Aorta (tissue), 5 donors: ENCODE results near the gene THBS4. TPM values are rescaled to one million over a fixed set of nuclear protein-coding genes. Genes with fewer than 3 reads are reported as not detected.

ENCODE experiments used
- ATAC-seq: fragments of 200-7000 bp; cut with Tn5 transposase; one replicate; pipeline ENCODE4 v1.9.1; 2022; ENCODE audit warnings: moderate library complexity; ENCODE audit not compliant: low FRiP score
- DNase-seq, 2 donors: peaks; one replicate each; pipeline ENCODE4 v3.0.0-alpha.2; 2020
- H3K27ac ChIP-seq, 2 donors: one replicate each; pipeline ENCODE4 v1.5.1; 2013; ENCODE audit warnings: low read length in 2 of 2, mild to moderate bottlenecking in 2 of 2, moderate library complexity in 2 of 2, control low read depth in 1 of 2, inconsistent platforms in 1 of 2, low read depth in 1 of 2
- H3K27me3 ChIP-seq, 2 donors: one replicate each; pipeline ENCODE4 v1.6.1; 2013; ENCODE audit warnings: control low read depth in 1 of 2, low read length in 1 of 2, mild to moderate bottlenecking in 1 of 2, moderate library complexity in 1 of 2; ENCODE audit not compliant: insufficient read depth in 2 of 2, control insufficient read depth in 1 of 2
- H3K36me3 ChIP-seq, 2 donors: one replicate each; pipeline ENCODE4 v1.6.1; 2013; ENCODE audit warnings: control low read depth in 1 of 2, low read length in 1 of 2, mild to moderate bottlenecking in 1 of 2; ENCODE audit not compliant: insufficient read depth in 2 of 2, control insufficient read depth in 1 of 2
- H3K4me1 ChIP-seq, 2 donors: one replicate each; pipeline ENCODE4 v1.6.1; 2013; ENCODE audit warnings: low read length in 2 of 2, control low read depth in 1 of 2, mild to moderate bottlenecking in 1 of 2, moderate library complexity in 1 of 2; ENCODE audit not compliant: insufficient read depth in 2 of 2, control insufficient read depth in 1 of 2
- H3K4me3 ChIP-seq, 2 donors: one replicate each; pipeline ENCODE4 v1.5.1; 2013; ENCODE audit warnings: low read length in 2 of 2, control low read depth in 1 of 2, mild to moderate bottlenecking in 1 of 2
- H3K9me3 ChIP-seq: one replicate; pipeline ENCODE4 v1.6.1; 2013; ENCODE audit warnings: mild to moderate bottlenecking, low read length; ENCODE audit not compliant: control insufficient read depth
- WGBS, 2 donors: extraction: QIAGEN DNeasy Blood & Tissue Kit; methylation state at CpG; one replicate each; pipeline ENCODE4 v1.1.7; 2013; 5-methylcytosine and 5-hydroxymethylcytosine counted together
- intact Hi-C, 2 donors: fragments of 100-400 bp; cut with DNase I; formaldehyde crosslinking; loops; one replicate each; pipeline versions ENCODE4 v1.14.2 to v1.15.0; 2022
- polyA plus RNA-seq, 2 donors: library from polyadenylated mRNA; stranded (reverse); fragments of 200-250 nt; gene quantifications; one replicate each; pipeline ENCODE4 v1.2.3, GENCODE V29; 2013
- total RNA-seq, 2 donors: library from RNA; stranded (reverse); fragmentation: NEBNext Ultra II Directional; extraction: Animal tissue kit (Norgen Biotek cat#: 25700); gene quantifications; one replicate each; pipeline ENCODE4 v1.2.1, GENCODE V29; 2021
- donor health status: healthy with polysubstance abuse.
- donor health status: Bipolar disorder and iron deficiency.
- donor health status: DM: no; HTN: no; CAD: no.
- donor health status: DM: no; HTN: no; CAD: no.
- donor health status: DM: yes; HTN: yes; CAD: no.

THBS4 gene
- total and polyA plus RNA-seq, 4 donors, result 0.36 to 23.6 (median 2.9) TPM; not detected in 1

DNA sequence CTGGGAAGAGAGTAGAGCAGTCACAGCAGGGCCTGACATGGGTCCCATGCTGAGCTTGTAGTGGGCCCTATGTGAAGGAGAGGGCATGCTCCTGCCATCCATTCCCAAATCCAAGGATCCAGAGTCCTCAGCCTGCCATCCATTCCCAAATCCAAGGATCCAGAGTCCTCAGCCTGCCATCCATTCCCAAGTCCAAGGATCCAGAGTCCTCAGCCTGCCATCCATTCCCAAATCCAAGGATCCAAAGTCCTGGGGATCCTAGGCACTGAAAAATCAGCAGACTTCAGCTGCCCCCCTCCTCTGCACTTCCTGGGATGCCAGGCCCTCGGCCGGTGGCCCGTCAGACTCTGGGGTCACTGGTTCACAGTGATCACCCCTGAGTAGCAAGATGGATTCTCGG lies 33.6 kb downstream of the THBS4 start:
- no peaks in the 10 kb centered on the region for H3K9me3 ChIP-seq
- no peaks in the 10 kb centered on the region for H3K36me3 ChIP-seq
- no peak overlapping the region for H3K4me3 ChIP-seq
- H3K27ac ChIP-seq, result no peak overlapping the region
- ATAC-seq (no peak), DNase-seq (no peak)
- H3K4me1 ChIP-seq, result peaks cover 0 to 2% of the 10 kb centered on the region in 2 donors
- WGBS, 2 donors, result 84% methylated on average over 4 of the region's 4 CpGs
- no peaks in the 10 kb centered on the region for H3K27me3 ChIP-seq
- intact Hi-C loops, result no loop called here

DNA sequence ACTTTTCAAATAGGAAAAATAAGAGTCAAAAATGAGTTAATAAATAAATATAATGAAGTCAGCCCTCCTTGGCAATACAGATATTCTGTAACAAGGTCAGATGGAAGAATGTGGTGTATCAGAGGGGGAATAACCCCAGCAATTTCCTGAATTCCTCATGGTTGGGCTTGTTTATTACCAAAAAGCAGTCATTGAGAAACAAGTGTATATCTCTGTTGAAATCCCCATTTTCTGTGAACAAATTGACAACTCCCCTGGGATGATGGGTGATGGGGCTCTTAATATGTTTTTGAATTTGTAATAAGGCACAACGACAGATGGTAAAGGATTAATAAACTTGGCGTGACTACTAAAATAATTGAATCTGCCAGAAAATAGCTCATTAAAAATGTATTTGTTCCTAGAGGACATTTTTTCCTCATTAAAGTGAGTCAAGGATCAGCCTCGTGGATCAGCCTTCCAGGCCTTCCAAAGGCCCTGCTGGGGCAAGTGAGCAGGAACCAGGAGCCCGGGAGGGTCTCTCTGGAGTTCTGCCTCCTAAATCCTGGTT lies 34.2 kb downstream of the THBS4 start:
- Histone ChIP-seq H3K9me3 (no peaks in the 10 kb centered on the region), H3K27me3 (no peaks in the 10 kb centered on the region), H3K4me1 (no peaks in the 10 kb centered on the region), H3K36me3 (no peaks in the 10 kb centered on the region), H3K4me3 (no peak overlapping the region), H3K27ac (no peak overlapping the region)
- intact Hi-C loops, result no loop called here
- ATAC-seq, result no peak
- WGBS, 2 donors, result 76 to 79% methylated on average over 4 of the region's 4 CpGs
- DNase-seq, result no peak

DNA sequence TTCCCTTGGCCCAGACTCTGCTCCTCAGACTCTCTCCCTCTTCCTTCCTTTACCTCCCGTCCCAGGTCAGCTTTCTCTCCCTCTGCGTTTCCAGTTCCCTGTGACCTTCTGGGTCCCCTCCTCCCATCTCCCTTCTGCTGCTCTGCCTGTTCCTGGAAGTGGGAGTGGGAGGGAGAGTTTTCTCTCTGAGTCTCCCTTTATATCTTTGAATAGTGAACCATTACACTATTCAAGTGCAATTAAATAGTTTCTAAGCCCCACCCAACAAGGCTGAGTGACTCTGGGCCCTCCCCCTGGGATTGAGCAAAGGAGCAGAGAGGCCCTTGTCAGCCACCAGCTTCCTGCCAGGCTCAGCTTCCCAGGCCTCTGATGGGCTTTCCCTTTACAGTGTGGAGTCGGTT lies 34.8 kb downstream of the THBS4 start:
- WGBS, 2 donors, result 39 to 61% methylated on average over 3 of the region's 3 CpGs
- DNase-seq (no peak), ATAC-seq (no peak)
- Histone ChIP-seq H3K36me3 (no peaks in the 10 kb centered on the region), H3K4me1 (no peaks in the 10 kb centered on the region), H3K9me3 (no peaks in the 10 kb centered on the region), H3K27ac (no peak overlapping the region), H3K4me3 (no peak overlapping the region), H3K27me3 (no peaks in the 10 kb centered on the region)
- intact Hi-C loops, result no loop called here

GRCh38 chr5:80070338-80071056 lies 35.3 kb downstream of the THBS4 start:
- no peaks in the 10 kb centered on the region for H3K4me1 ChIP-seq
- no peak overlapping the region for H3K27ac ChIP-seq
- DNase-seq (no peak), ATAC-seq (no peak)
- no peak overlapping the region for H3K4me3 ChIP-seq
- H3K36me3 ChIP-seq, result no peaks in the 10 kb centered on the region
- intact Hi-C loops, result no loop called here
- WGBS, 2 donors, result 82 to 86% methylated on average over 10 of the region's 10 CpGs
- H3K27me3 ChIP-seq, result no peaks in the 10 kb centered on the region
- no peaks in the 10 kb centered on the region for H3K9me3 ChIP-seq

DNA sequence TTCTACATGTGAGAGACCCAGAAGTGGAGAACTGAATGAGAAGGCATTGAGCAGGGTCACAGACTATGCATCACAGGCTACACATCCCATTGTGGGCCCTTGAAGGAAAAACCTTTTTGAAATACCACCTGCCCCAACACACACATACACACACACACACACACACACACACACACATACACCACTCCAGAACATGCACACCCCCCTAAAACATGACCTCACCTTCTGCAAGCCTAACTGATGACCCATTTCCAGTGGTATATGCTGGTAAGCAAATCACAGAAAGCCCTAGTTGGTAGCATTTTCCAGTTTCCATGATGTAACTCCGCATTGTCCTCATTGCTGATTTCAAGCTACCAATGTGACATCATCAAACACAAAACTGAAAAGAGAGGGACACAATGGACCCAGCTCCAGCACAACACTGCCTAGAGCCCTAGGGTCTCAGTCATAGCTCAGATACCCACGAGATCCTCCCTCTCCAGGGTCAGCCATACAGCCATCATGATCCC lies 36.4 kb downstream of the THBS4 start:
- H3K4me1 ChIP-seq, result no peaks in the 10 kb centered on the region
- H3K27me3 ChIP-seq, result no peaks in the 10 kb centered on the region
- no peak for DNase-seq
- WGBS, 2 donors, result 82 to 91% methylated on average over 2 of the region's 2 CpGs
- H3K4me3 ChIP-seq, result no peak overlapping the region
- H3K36me3 ChIP-seq, result no peaks in the 10 kb centered on the region
- no peaks in the 10 kb centered on the region for H3K9me3 ChIP-seq
- H3K27ac ChIP-seq, result no peak overlapping the region
- intact Hi-C loops, result no loop called here
- no peak for ATAC-seq

DNA sequence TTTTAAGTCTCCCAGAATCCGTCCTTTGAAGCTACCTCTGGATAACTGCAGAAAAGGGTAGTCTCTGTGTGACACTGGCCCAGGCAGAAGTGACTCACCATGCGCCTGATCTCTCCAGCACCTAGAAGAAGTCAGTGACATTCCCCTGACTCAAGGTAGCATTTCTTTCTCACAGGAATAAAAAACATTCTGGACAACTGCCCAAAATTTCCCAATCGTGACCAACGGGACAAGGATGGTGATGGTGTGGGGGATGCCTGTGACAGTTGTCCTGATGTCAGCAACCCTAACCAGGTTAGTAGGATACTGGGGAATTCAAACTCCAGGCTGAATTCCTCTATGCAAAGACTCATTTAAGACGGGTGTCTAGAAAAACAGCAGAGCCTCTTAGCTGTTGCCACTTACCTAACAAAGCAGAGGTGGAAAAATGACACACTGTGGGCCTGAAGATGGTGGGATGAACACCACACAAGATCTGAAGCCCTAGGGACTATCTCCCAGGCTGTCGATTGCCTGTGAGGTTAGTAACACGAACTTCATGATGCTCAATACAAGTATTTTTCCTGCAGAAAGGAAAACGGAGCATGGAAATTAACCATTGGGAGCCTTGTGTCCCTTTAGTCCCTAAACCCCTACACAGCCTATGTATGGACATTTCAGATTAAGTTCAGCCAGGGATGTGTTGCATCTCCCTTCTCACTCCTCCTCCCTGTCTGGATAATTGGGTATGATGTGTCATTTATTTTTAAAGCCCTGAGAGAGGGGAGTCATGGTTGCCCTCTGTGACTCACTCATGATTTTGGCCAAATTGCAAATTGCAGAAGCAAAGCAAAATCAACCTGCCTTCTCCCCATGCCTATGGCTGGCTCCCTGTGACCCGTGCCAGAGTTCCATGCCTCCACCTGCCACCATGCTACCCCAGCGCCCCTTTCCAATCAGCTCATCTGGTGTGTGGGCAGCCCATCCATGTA lies 37.2 kb downstream of the THBS4 start:
- Histone ChIP-seq H3K27ac (no peak overlapping the region), H3K27me3 (no peaks in the 10 kb centered on the region), H3K4me3 (no peak overlapping the region), H3K9me3 (no peaks in the 10 kb centered on the region), H3K36me3 (no peaks in the 10 kb centered on the region), H3K4me1 (no peaks in the 10 kb centered on the region)
- intact Hi-C loops, result no loop called here
- WGBS, 2 donors, result 80 to 84% methylated on average over 10 of the region's 10 CpGs
- ATAC-seq (no peak), DNase-seq (no peak)

DNA sequence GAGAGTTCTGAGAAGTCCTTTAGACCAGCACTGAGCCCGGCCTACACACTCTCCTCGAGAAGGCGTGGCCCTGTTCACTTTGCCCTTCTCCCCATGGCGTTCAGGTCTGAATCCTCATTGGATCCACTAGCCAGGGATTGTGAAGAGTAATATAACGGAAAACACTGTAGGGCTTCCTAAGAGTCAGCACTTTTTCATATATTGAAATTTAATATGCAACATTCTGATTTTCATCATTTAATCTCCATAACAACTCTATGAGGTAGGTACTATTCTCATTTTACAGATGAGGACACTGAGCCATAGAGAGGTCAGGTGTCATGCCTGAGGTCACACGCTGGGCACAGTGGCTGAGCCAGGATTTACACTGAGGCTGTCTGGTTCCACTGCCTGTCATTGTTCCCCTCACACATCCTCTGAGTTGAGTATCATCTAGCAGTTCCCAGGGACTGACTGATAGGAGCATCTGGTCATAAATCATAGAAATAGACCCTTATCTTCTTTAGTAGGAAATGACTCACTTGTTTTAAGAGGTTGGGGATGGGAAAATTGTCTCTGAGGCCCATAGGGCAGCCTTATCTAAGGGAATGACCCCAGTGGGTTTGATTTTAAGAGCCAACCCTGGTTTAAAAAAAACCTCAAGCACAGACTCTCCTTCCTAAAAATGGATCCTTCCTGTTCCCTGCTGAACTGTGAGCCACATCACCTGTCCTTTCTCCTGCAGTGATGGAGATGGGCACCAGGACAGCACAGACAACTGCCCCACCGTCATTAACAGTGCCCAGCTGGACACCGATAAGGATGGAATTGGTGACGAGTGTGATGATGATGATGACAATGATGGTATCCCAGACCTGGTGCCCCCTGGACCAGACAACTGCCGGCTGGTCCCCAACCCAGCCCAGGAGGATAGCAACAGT lies 41.2 kb downstream of the THBS4 start:
- H3K9me3 ChIP-seq, result no peaks in the 10 kb centered on the region
- no peak overlapping the region for H3K4me3 ChIP-seq
- no peaks in the 10 kb centered on the region for H3K36me3 ChIP-seq
- no peaks in the 10 kb centered on the region for H3K27me3 ChIP-seq
- intact Hi-C loops, result no loop called here
- ATAC-seq (no peak), DNase-seq (no peak)
- no peaks in the 10 kb centered on the region for H3K4me1 ChIP-seq
- no peak overlapping the region for H3K27ac ChIP-seq
- WGBS, 2 donors, result 93 to 95% methylated on average over 10 of the region's 10 CpGs
